PC-9 (cell line): ENCODE results near the gene BTBD16.

Experiments
- EZH2 ChIP-seq: fragments of 200-600 bp; sonication (generic); IDR thresholded peaks from 2 replicates; pipeline ENCODE4 v1.8.0; 2017; ENCODE audit warnings: antibody characterized with exemption, low read depth
- TF ChIP-seq, protein P1 (sequence below): fragments of 200-600 bp; sonication (generic); conservative IDR thresholded peaks from 2 replicates; pipeline ENCODE4 v1.6.1; 2017; ENCODE audit warnings: mixed run types, antibody characterized with exemption, mild to moderate bottlenecking, moderate library complexity

DNA sequence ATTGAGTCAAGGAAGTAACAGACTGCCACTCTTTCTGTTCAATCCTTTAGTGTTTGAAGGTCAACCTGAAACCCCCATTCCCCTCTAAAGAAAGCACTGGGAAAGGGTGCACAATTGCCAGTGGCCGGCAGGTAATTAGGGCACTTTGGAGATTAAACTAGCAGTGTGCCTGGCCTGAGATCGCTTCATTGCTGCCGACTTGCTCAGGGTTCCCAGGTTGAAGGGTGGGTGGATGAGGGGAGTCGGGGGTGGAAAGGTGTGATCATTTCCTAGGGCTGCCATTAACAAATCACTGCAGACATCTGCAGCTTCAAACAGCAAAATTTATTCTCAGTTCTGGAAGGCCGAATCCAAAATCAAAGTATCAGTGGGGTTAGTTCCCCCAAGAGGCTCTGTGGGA lies 16.3 kb upstream of the BTBD16 start:
- TF ChIP-seq, protein P1, sequence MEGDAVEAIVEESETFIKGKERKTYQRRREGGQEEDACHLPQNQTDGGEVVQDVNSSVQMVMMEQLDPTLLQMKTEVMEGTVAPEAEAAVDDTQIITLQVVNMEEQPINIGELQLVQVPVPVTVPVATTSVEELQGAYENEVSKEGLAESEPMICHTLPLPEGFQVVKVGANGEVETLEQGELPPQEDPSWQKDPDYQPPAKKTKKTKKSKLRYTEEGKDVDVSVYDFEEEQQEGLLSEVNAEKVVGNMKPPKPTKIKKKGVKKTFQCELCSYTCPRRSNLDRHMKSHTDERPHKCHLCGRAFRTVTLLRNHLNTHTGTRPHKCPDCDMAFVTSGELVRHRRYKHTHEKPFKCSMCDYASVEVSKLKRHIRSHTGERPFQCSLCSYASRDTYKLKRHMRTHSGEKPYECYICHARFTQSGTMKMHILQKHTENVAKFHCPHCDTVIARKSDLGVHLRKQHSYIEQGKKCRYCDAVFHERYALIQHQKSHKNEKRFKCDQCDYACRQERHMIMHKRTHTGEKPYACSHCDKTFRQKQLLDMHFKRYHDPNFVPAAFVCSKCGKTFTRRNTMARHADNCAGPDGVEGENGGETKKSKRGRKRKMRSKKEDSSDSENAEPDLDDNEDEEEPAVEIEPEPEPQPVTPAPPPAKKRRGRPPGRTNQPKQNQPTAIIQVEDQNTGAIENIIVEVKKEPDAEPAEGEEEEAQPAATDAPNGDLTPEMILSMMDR: no peak
- no peak for TF ChIP-seq EZH2
